Naive B cell (primary cell): ENCODE results near the gene PPP4R3A. TPM values are rescaled to one million over a fixed set of nuclear protein-coding genes. Genes with fewer than 3 reads are reported as not detected.
"Not testable (repeated sequence)": the region's sequence is repeated elsewhere in the genome, so short reads cannot be mapped to it uniquely, and the experiment has no call there.

Source experiments
- ATAC-seq, 2 donors: fragments of 150-1000 bp; cut with Tn5 transposase; 2 replicates each; pipeline ENCODE4 v1.10.0; 2021; ENCODE audit warnings: low read depth in 2 of 2, mild to moderate bottlenecking in 2 of 2, moderate library complexity in 2 of 2
- DNase-seq: peaks from one replicate; pipeline ENCODE4 v3.0.0; 2022
- H3K27ac Mint-ChIP-seq, 6 donors: one replicate each; pipeline ENCODE4 v1.8.0; 2020 to 2022; ENCODE audit warnings: mild to moderate bottlenecking in 6 of 6, mixed read lengths in 6 of 6, moderate library complexity in 5 of 6, inconsistent platforms in 2 of 6
- H3K27me3 Mint-ChIP-seq, 3 donors: one replicate each; pipeline ENCODE4 v1.8.0; 2021 to 2022; ENCODE audit warnings: mixed read lengths in 3 of 3, mild to moderate bottlenecking in 1 of 3
- H3K36me3 Mint-ChIP-seq, 2 donors: one replicate each; pipeline ENCODE4 v1.8.0; 2020 to 2022; ENCODE audit warnings: mixed read lengths in 2 of 2, inconsistent platforms in 1 of 2, mild to moderate bottlenecking in 1 of 2
- H3K4me1 Mint-ChIP-seq, 3 donors: one replicate each; pipeline ENCODE4 v1.8.0; 2020 to 2022; ENCODE audit warnings: mixed read lengths in 3 of 3, inconsistent platforms in 1 of 3, mild to moderate bottlenecking in 1 of 3, moderate library complexity in 1 of 3
- H3K4me3 Mint-ChIP-seq, 8 donors: one replicate each; pipeline ENCODE4 v1.8.0; 2020 to 2022; ENCODE audit warnings: mild to moderate bottlenecking in 8 of 8, mixed read lengths in 8 of 8, moderate library complexity in 8 of 8, inconsistent platforms in 2 of 8
- H3K9me3 Mint-ChIP-seq, 7 donors: one replicate each; pipeline ENCODE4 v1.8.0; 2020 to 2022; ENCODE audit warnings: mixed read lengths in 7 of 7, mild to moderate bottlenecking in 5 of 7, inconsistent platforms in 2 of 7, moderate library complexity in 1 of 7
- polyA plus RNA-seq, 6 donors: library from polyadenylated mRNA; unstranded; fragments of 300-500 nt; fragmentation: Illumina TruSeq; gene quantifications; one replicate each; pipeline ENCODE4 v1.2.3, GENCODE V29; 2021; ENCODE audit warnings: low read depth in 6 of 6

The PPP4R3A gene
- 100 to 1,000 TPM; 101 to 213 (median 115) TPM for polyA plus RNA-seq

GRCh38 chr14:91510171-91511042 is at the start of gene PPP4R3A:
TSS of gene PPP4R3A (minus strand) at chr14:91510310. CDS start at chr14:91509647, 663 bp downstream.
- ATAC-seq = peak; percentile 83
- H3K27ac Mint-ChIP-seq = peak within 1 kb of the TSS; percentile 99 to 100 (median 100)
- H3K4me1 Mint-ChIP-seq = peaks cover 20 to 36% (median 32%) of the 10 kb centered on the region in 3 donors
- H3K4me3 Mint-ChIP-seq = peak within 1 kb of the TSS; percentile 98 to 100 (median 100)
- peaks cover 0 to 3% (median 0%) of the 10 kb centered on the region in 7 donors for H3K9me3 Mint-ChIP-seq
- H3K36me3 Mint-ChIP-seq = peaks cover 4 to 8% of the 10 kb centered on the region in 2 donors
- H3K27me3 Mint-ChIP-seq = peaks cover 0 to 3% (median 0%) of the 10 kb centered on the region in 3 donors
- peak; percentile 95 for DNase-seq

GRCh38 chr14:91555531-91555930 is 45.4 kb upstream of the PPP4R3A start:
- no peak for DNase-seq
- no peaks in the 10 kb centered on the region for H3K4me1 Mint-ChIP-seq
- H3K4me3 Mint-ChIP-seq = no peak overlapping the region
- no peak overlapping the region for H3K27ac Mint-ChIP-seq
- no peak for ATAC-seq
- H3K9me3 Mint-ChIP-seq = peaks cover 0 to 19% (median 13%) of the 10 kb centered on the region in 7 donors
- peaks cover 23 to 49% (median 25%) of the 10 kb centered on the region in 3 donors for H3K27me3 Mint-ChIP-seq
- peaks cover 0 to 5% of the 10 kb centered on the region in 2 donors for H3K36me3 Mint-ChIP-seq

- ATAC-seq (no peak), DNase-seq (no peak)
- H3K27me3 Mint-ChIP-seq = peaks cover 20 to 42% (median 25%) of the 10 kb centered on the region in 3 donors
- H3K4me1 Mint-ChIP-seq = no peaks in the 10 kb centered on the region
- H3K36me3 Mint-ChIP-seq = peaks cover 0 to 5% of the 10 kb centered on the region in 2 donors
- H3K27ac Mint-ChIP-seq = peak overlapping the region in 1 of 6 donors; percentile 67
- peaks cover 0 to 17% (median 12%) of the 10 kb centered on the region in 7 donors for H3K9me3 Mint-ChIP-seq
- no peak overlapping the region for H3K4me3 Mint-ChIP-seq
Measured at GRCh38 chr14:91554535-91555332, 44.6 kb upstream of the PPP4R3A start.

GRCh38 chr14:91548108-91548507 is 38.0 kb upstream of the PPP4R3A start:
- Mint-ChIP-seq H3K27ac (no peak overlapping the region), H3K27me3 (peaks cover 12 to 34% (median 17%) of the 10 kb centered on the region in 3 donors), H3K4me3 (no peak overlapping the region), H3K4me1 (no peaks in the 10 kb centered on the region), H3K36me3 (peaks cover 0 to 4% of the 10 kb centered on the region in 2 donors), H3K9me3 (peaks cover 0 to 10% (median 4%) of the 10 kb centered on the region in 7 donors)
- ATAC-seq (no peak), DNase-seq (no peak)

DNA sequence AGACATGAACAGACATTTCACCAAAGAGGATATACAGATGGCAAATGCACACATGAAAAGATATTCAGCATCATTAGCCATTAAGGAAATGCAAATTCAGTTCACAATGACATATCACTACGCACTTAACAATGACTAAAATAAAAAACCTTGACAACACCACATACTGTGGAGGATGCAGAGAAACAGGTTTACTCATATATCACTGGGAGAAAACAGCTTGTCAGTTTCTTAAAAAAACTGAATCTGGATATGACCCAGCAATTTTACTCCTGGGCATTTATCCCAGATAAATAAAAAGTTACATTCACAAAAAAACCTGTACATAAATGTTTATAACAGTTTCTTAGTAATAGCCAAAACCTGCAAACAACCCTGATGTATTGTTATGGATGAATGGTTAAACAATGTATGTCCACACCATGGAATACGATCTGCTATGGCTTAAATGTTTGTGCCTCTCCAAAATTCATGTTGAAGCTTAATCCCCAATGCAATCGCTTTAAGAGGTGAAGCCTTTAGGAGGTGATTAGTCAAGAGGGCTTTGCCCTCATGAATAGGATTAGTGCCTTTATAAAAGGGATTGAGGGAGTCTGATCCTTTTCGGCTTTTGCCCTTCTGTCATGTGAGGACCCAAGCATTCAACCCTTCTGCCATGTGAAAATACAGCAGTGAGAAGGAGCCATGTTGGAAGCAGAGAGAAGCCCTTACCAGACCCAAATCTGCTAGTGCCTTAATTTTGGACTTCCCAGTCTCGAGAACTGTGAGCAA is 36.0 kb upstream of the PPP4R3A start:
- ATAC-seq (no peak), DNase-seq (no peak)
- Mint-ChIP-seq H3K4me3 (no peak overlapping the region), H3K27ac (peak overlapping the region in 1 of 6 donors; percentile 82), H3K4me1 (no peaks in the 10 kb centered on the region), H3K9me3 (peaks cover 7 to 24% (median 18%) of the 10 kb centered on the region in 7 donors), H3K36me3 (peaks cover 12 to 17% of the 10 kb centered on the region in 2 donors), H3K27me3 (peaks cover 13 to 45% (median 20%) of the 10 kb centered on the region in 3 donors)

DNA sequence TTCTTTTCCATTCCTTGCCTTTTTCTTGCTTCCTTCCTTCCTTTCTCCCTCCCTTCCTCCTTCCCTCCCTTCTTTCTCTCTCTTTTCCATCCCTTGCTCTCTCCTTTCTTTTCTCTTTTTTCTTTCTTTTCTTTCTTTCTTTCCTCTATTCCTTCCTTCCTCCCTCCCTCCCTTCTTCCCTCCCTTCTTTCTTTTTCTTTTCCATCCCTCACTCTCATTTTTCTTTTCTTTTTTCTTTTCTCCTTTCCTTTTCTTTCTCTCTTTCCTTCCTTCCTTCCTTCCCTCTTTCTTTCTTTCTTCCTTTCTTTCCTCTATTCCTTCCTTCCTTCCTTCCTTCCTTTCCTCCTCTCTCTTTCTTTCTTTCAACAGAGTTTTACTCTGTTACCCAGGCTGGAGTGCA is 35.1 kb upstream of the PPP4R3A start:
- no peak overlapping the region for H3K4me3 Mint-ChIP-seq
- H3K9me3 Mint-ChIP-seq = peaks cover 14 to 34% (median 24%) of the 10 kb centered on the region in 7 donors
- H3K27me3 Mint-ChIP-seq = peaks cover 13 to 54% (median 29%) of the 10 kb centered on the region in 3 donors
- H3K4me1 Mint-ChIP-seq = no peaks in the 10 kb centered on the region
- no peak for ATAC-seq
- no peak for DNase-seq
- no peak overlapping the region for H3K27ac Mint-ChIP-seq
- peaks cover 17 to 21% of the 10 kb centered on the region in 2 donors for H3K36me3 Mint-ChIP-seq

DNA sequence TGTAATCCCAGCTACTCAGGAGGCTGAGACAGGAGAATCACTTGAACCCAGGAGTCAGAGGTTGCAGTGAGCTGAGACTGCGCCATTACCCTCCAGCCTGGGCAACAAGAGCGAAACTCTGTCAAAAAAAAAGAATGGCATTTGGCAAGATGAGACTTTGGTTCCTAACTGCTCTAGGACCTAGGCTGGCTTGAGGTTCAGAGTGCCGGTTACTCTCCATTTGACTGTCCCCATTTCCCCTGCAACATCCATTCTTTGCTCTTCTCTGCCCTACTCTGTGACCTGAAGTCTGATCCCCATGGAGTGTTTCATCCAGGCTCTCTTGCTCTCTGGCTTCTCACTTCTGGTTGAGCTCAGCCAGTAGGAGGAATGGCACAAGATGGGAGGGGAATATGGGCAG is 26.2 kb upstream of the PPP4R3A start:
- DNase-seq = no peak
- H3K4me1 Mint-ChIP-seq = no peaks in the 10 kb centered on the region
- no peak for ATAC-seq
- H3K4me3 Mint-ChIP-seq = peak overlapping the region in 1 of 8 donors; percentile 22
- H3K27me3 Mint-ChIP-seq = peaks cover 19 to 55% (median 38%) of the 10 kb centered on the region in 3 donors
- no peak overlapping the region for H3K27ac Mint-ChIP-seq
- H3K9me3 Mint-ChIP-seq = peaks cover 15 to 33% (median 19%) of the 10 kb centered on the region in 7 donors
- peaks cover 5 to 34% of the 10 kb centered on the region in 2 donors for H3K36me3 Mint-ChIP-seq

DNA sequence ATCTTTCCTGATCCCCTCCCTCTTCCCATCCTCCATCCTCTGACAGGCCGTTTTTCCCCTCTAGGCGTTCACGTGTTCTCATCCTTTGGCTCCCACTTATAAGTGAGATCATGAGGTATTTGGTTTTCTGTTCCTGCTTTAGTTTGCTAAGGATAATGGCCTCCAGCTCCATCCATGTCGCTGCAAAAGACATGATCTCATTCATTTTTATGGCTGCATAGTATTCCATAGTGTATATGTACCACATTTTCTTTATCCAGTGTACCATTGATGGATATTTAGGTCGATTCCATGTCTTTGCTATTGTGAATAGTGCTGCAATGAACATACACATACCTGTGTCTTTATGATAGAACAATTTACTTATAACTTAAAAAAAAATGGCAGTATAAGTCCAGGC is 23.9 kb upstream of the PPP4R3A start:
- DNase-seq, ATAC-seq, H3K27ac Mint-ChIP-seq, H3K4me1 Mint-ChIP-seq, H3K4me3 Mint-ChIP-seq: not testable (repeated sequence)
- H3K27me3 Mint-ChIP-seq = peaks cover 24 to 45% (median 31%) of the 10 kb centered on the region in 3 donors
- peaks cover 0 to 14% (median 3%) of the 10 kb centered on the region in 7 donors for H3K9me3 Mint-ChIP-seq
- peaks cover 0 to 11% of the 10 kb centered on the region in 2 donors for H3K36me3 Mint-ChIP-seq

GRCh38 chr14:91533623-91534022 is 23.5 kb upstream of the PPP4R3A start:
- no peaks in the 10 kb centered on the region for H3K4me1 Mint-ChIP-seq
- peaks cover 21 to 45% (median 31%) of the 10 kb centered on the region in 3 donors for H3K27me3 Mint-ChIP-seq
- no peak for DNase-seq
- H3K36me3 Mint-ChIP-seq = peaks cover 0 to 8% of the 10 kb centered on the region in 2 donors
- no peak overlapping the region for H3K4me3 Mint-ChIP-seq
- ATAC-seq = no peak
- peaks cover 0 to 10% (median 3%) of the 10 kb centered on the region in 7 donors for H3K9me3 Mint-ChIP-seq
- H3K27ac Mint-ChIP-seq = no peak overlapping the region

- no peak overlapping the region for H3K27ac Mint-ChIP-seq
- ATAC-seq (no peak), DNase-seq (no peak)
Measured at GRCh38 chr14:91523972-91524371, 13.9 kb upstream of the PPP4R3A start.

GRCh38 chr14:91521061-91521640 is 11.0 kb upstream of the PPP4R3A start:
- Mint-ChIP-seq H3K4me1 (peaks cover 0 to 3% (median 0%) of the 10 kb centered on the region in 3 donors), H3K27ac (peak overlapping the region in 1 of 6 donors; percentile 13), H3K9me3 (peaks cover 0 to 4% (median 0%) of the 10 kb centered on the region in 7 donors), H3K36me3 (no peaks in the 10 kb centered on the region), H3K4me3 (no peak overlapping the region), H3K27me3 (peaks cover 7 to 25% (median 24%) of the 10 kb centered on the region in 3 donors)
- DNase-seq (no peak), ATAC-seq (no peak)

More at GRCh38 chr14:91523972-91524371, 13.9 kb upstream of the PPP4R3A start:
- H3K4me3 Mint-ChIP-seq = peak overlapping the region in 1 of 8 donors; percentile 71
- peaks cover 0 to 13% (median 10%) of the 10 kb centered on the region in 3 donors for H3K27me3 Mint-ChIP-seq
- peaks cover 0 to 3% (median 0%) of the 10 kb centered on the region in 3 donors for H3K4me1 Mint-ChIP-seq
- H3K9me3 Mint-ChIP-seq = peaks cover 0 to 4% (median 0%) of the 10 kb centered on the region in 7 donors
- no peaks in the 10 kb centered on the region for H3K36me3 Mint-ChIP-seq

- peak overlapping the region in 1 of 6 donors; percentile 70 for H3K27ac Mint-ChIP-seq
Measured at GRCh38 chr14:91520138-91520537, 10.0 kb upstream of the PPP4R3A start.

More at GRCh38 chr14:91520138-91520537, 10.0 kb upstream of the PPP4R3A start:
- Mint-ChIP-seq H3K36me3 (no peaks in the 10 kb centered on the region), H3K27me3 (peaks cover 14 to 26% (median 25%) of the 10 kb centered on the region in 3 donors), H3K4me1 (peaks cover 0 to 3% (median 0%) of the 10 kb centered on the region in 3 donors), H3K4me3 (no peak overlapping the region), H3K9me3 (peaks cover 0 to 4% (median 0%) of the 10 kb centered on the region in 7 donors)
- DNase-seq = no peak
- no peak for ATAC-seq
